GM18508 (cell line): Measurements from ENCODE around the gene SMARCC2.
"Not testable (repeated sequence)": the region's sequence is repeated elsewhere in the genome, so short reads cannot be mapped to it uniquely, and the experiment has no call there.

Experiments used
- ATAC-seq: cut with Tn5 transposase; IDR thresholded peaks from one replicate; pipeline ENCODE4 v1.9.1; 2021; ENCODE audit warnings: moderate number of reproducible peaks; ENCODE audit not compliant: insufficient read depth, unreplicated experiment

The SMARCC2 gene

GRCh38 chr12:56169229-56169759 lies 20.0 kb downstream of the SMARCC2 start:
- no peak for ATAC-seq

GRCh38 chr12:56165369-56165768 lies 23.9 kb downstream of the SMARCC2 start:
- no peak for ATAC-seq

GRCh38 chr12:56164345-56164729 lies 24.9 kb downstream of the SMARCC2 start:
- no peak for ATAC-seq

GRCh38 chr12:56163533-56164344 lies 25.5 kb downstream of the SMARCC2 start:
- no peak for ATAC-seq

- ATAC-seq = no peak
Measured at GRCh38 chr12:56162468-56163290, 26.6 kb downstream of the SMARCC2 start.

- ATAC-seq = no peak
Measured at GRCh38 chr12:56161690-56162351, 27.5 kb downstream of the SMARCC2 start.

- ATAC-seq = no peak
Measured at GRCh38 chr12:56160894-56161689, 28.2 kb downstream of the SMARCC2 start.

- no peak for ATAC-seq
Measured at GRCh38 chr12:56160193-56160763, 29.0 kb downstream of the SMARCC2 start.

GRCh38 chr12:56159482-56160192 lies 29.6 kb downstream of the SMARCC2 start:
- no peak for ATAC-seq

- no peak for ATAC-seq
Measured at GRCh38 chr12:56158926-56159461, 30.3 kb downstream of the SMARCC2 start.

- peak; percentile 70 for ATAC-seq
Measured at GRCh38 chr12:56158029-56158925, 31.0 kb downstream of the SMARCC2 start, which contains the start of gene MYL6. MYL6 (plus strand) TSS chr12:56158359; CDS start chr12:56158402, 43 bp downstream.

GRCh38 chr12:56157201-56158028 lies 31.9 kb downstream of the SMARCC2 start:
- ATAC-seq = no peak

- not testable (repeated sequence) for ATAC-seq
Measured at GRCh38 chr12:56156464-56157200, 32.7 kb downstream of the SMARCC2 start.

GRCh38 chr12:56155256-56155845 lies 33.9 kb downstream of the SMARCC2 start:
- no peak for ATAC-seq

- ATAC-seq = no peak
Measured at GRCh38 chr12:56154818-56155217, 34.5 kb downstream of the SMARCC2 start.
